Glutamatergic neuron (in vitro differentiated cells): Measurements from ENCODE around the gene EXOC3L2. TPM values are rescaled to one million over a fixed set of nuclear protein-coding genes. Genes with fewer than 3 reads are reported as not detected.

Experiments
- DNase-seq: peaks from one replicate; pipeline ENCODE4 v3.0.0; 2022
- H3K27ac Mint-ChIP-seq: one replicate; pipeline ENCODE4 v1.8.0; 2020; ENCODE audit warnings: mild to moderate bottlenecking, mixed read lengths, inconsistent platforms; ENCODE audit not compliant: unreplicated experiment
- H3K27me3 Mint-ChIP-seq: one replicate; pipeline ENCODE4 v1.8.0; 2020; ENCODE audit warnings: mild to moderate bottlenecking, moderate library complexity, mixed read lengths, inconsistent platforms; ENCODE audit not compliant: unreplicated experiment
- H3K36me3 Mint-ChIP-seq: one replicate; pipeline ENCODE4 v1.8.0; 2020; ENCODE audit warnings: mild to moderate bottlenecking, mixed read lengths, inconsistent platforms; ENCODE audit not compliant: unreplicated experiment
- H3K4me1 Mint-ChIP-seq: one replicate; pipeline ENCODE4 v1.8.0; 2020; ENCODE audit warnings: mild to moderate bottlenecking, low read depth, mixed read lengths, inconsistent platforms; ENCODE audit not compliant: unreplicated experiment
- H3K4me3 Mint-ChIP-seq: one replicate; pipeline ENCODE4 v1.8.0; 2020; ENCODE audit warnings: mild to moderate bottlenecking, mixed read lengths, inconsistent platforms; ENCODE audit not compliant: unreplicated experiment
- H3K9me3 Mint-ChIP-seq: one replicate; pipeline ENCODE4 v1.8.0; 2020; ENCODE audit warnings: mild to moderate bottlenecking, moderate library complexity, mixed read lengths, inconsistent platforms; ENCODE audit not compliant: unreplicated experiment
- CTCF ChIP-seq: fragments of 200-600 bp; sonication (generic); IDR thresholded peaks from one replicate; pipeline ENCODE4 v1.5.0; 2021; ENCODE audit not compliant: partially characterized antibody, unreplicated experiment
- total RNA-seq: library from RNA; stranded (reverse); fragmentation: NEBNext Ultra II Directional; extraction: Animal tissue kit (Norgen Biotek cat#: 25700); gene quantifications from one replicate; pipeline ENCODE4 v1.2.1, GENCODE V29; 2021; ENCODE audit not compliant: unreplicated experiment

Gene EXOC3L2
- total RNA-seq, 1 donor from 2014 or later: not detected

GRCh38 chr19:45223879-45224278 is 21.3 kb downstream of the EXOC3L2 start:
- no peaks in the 10 kb centered on the region for H3K36me3 Mint-ChIP-seq
- H3K27ac Mint-ChIP-seq: no peak overlapping the region
- no peaks in the 10 kb centered on the region for H3K4me1 Mint-ChIP-seq
- no peak for DNase-seq
- H3K27me3 Mint-ChIP-seq: peaks cover 2% of the 10 kb centered on the region
- H3K9me3 Mint-ChIP-seq: no peaks in the 10 kb centered on the region
- TF ChIP-seq CTCF: no peak
- no peak overlapping the region for H3K4me3 Mint-ChIP-seq

- Mint-ChIP-seq H3K27me3 (peaks cover 7% of the 10 kb centered on the region), H3K36me3 (no peaks in the 10 kb centered on the region), H3K27ac (no peak overlapping the region), H3K4me1 (no peaks in the 10 kb centered on the region), H3K4me3 (peak overlapping the region; percentile 3), H3K9me3 (no peaks in the 10 kb centered on the region)
- DNase-seq: no peak
- no peak for TF ChIP-seq CTCF
Measured at GRCh38 chr19:45222724-45223123, 22.5 kb downstream of the EXOC3L2 start.

- Mint-ChIP-seq H3K4me3 (no peak overlapping the region), H3K9me3 (no peaks in the 10 kb centered on the region), H3K27ac (no peak overlapping the region), H3K4me1 (peaks cover 1% of the 10 kb centered on the region), H3K36me3 (no peaks in the 10 kb centered on the region), H3K27me3 (peaks cover 12% of the 10 kb centered on the region)
- no peak for DNase-seq
- TF ChIP-seq CTCF: no peak
Measured at GRCh38 chr19:45218911-45219743, 26.1 kb downstream of the EXOC3L2 start.

- Mint-ChIP-seq H3K4me3 (no peak overlapping the region), H3K9me3 (no peaks in the 10 kb centered on the region), H3K27ac (no peak overlapping the region), H3K27me3 (peaks cover 14% of the 10 kb centered on the region), H3K4me1 (peaks cover 1% of the 10 kb centered on the region), H3K36me3 (no peaks in the 10 kb centered on the region)
- TF ChIP-seq CTCF: no peak
- DNase-seq: no peak
Measured at GRCh38 chr19:45218426-45218825, 26.8 kb downstream of the EXOC3L2 start.

GRCh38 chr19:45217957-45218334 is 27.3 kb downstream of the EXOC3L2 start:
- Mint-ChIP-seq H3K4me1 (peaks cover 1% of the 10 kb centered on the region), H3K27ac (no peak overlapping the region), H3K36me3 (no peaks in the 10 kb centered on the region), H3K9me3 (no peaks in the 10 kb centered on the region), H3K4me3 (no peak overlapping the region), H3K27me3 (peaks cover 15% of the 10 kb centered on the region)
- no peak for DNase-seq
- TF ChIP-seq CTCF: no peak
